HG03469 (cell line): ENCODE measurements around the gene IDNK.

Experiments
- ATAC-seq: cut with Tn5 transposase; IDR thresholded peaks from one replicate; pipeline ENCODE4 v1.9.1; 2021; ENCODE audit warnings: mild to moderate bottlenecking, moderate library complexity, moderate number of reproducible peaks; ENCODE audit not compliant: unreplicated experiment

IDNK gene

GRCh38 chr9:83681490-83681889 lies 58.5 kb downstream of the IDNK start:
- peak; percentile 42 for ATAC-seq

GRCh38 chr9:83688921-83689320 lies 66.0 kb downstream of the IDNK start:
- no peak for ATAC-seq

- ATAC-seq, result no peak
Observed at GRCh38 chr9:83691492-83691891, 68.5 kb downstream of the IDNK start.
